ENCODE results near the gene GTPBP4.

DNA sequence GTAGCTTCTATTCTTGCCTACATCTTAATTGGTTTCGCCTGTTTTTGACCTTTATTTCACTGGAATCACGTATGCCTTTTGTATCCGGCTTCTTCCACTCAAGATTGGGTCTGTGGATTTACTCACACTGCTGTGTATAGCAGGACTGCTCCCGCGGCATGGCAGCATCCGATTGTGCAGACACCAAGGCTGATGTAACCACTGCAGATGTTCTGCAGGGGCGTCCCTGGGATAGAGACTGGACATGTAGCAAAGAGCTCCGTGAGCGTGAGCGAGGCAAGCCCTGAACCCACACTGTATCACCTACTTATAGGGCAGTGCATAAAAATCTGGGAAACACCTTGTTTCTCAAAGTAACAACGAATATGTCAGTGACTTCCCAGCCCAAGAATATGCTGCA is 48.9 kb downstream of the GTPBP4 start:
- TF ChIP-seq POLR2A (IDR thresholded peaks at IDR 0.05; ENCODE audit: borderline replicate concordance, extremely low read depth, insufficient read depth, insufficient read length): no peak
- TF ChIP-seq YY1 (IDR thresholded peaks at IDR 0.05; ENCODE audit: extremely low read depth, insufficient replicate concordance, low read depth, low read length): no peak
- TF ChIP-seq, protein P1, sequence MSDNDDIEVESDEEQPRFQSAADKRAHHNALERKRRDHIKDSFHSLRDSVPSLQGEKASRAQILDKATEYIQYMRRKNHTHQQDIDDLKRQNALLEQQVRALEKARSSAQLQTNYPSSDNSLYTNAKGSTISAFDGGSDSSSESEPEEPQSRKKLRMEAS (IDR thresholded peaks at IDR 0.05): no peak
- no peak for TF ChIP-seq POLR2AphosphoS5 (IDR thresholded peaks at IDR 0.05; ENCODE audit: low read depth, low read length)
- no peak for TF ChIP-seq EZH2phosphoT487 (IDR thresholded peaks at IDR 0.05; ENCODE audit: borderline replicate concordance)
- TF ChIP-seq, protein P2, sequence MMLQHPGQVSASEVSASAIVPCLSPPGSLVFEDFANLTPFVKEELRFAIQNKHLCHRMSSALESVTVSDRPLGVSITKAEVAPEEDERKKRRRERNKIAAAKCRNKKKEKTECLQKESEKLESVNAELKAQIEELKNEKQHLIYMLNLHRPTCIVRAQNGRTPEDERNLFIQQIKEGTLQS (IDR thresholded peaks at IDR 0.05): no peak
- TF ChIP-seq EZH2 (IDR thresholded peaks at IDR 0.05): no peak
